H9 (cell line): Measurements from ENCODE around the gene DDX49. TPM values are rescaled to one million over a fixed set of nuclear protein-coding genes. Genes with fewer than 3 reads are reported as not detected.

ENCODE experiments used
- DNase-seq: peaks from one replicate; pipeline ENCODE4 v3.0.0-alpha.2; 2017
- H2AFZ ChIP-seq: one replicate; pipeline ENCODE4 v1.6.1; 2013; ENCODE audit warnings: mild to moderate bottlenecking, low read length, control low read depth, moderate library complexity
- H2AK5ac ChIP-seq: 2 replicates; pipeline ENCODE4 v1.6.1; 2013; ENCODE audit warnings: low read length, control low read depth, mixed read lengths; ENCODE audit not compliant: insufficient read length
- H2BK120ac ChIP-seq: one replicate; pipeline ENCODE4 v1.6.1; 2013; ENCODE audit warnings: low read depth, mild to moderate bottlenecking, low read length, control low read depth, inconsistent platforms; ENCODE audit not compliant: poor library complexity, severe bottlenecking
- H2BK12ac ChIP-seq: 2 replicates; pipeline ENCODE4 v1.6.1; 2013; ENCODE audit warnings: low read length, control low read depth, mixed read lengths, low read depth; ENCODE audit not compliant: insufficient read length
- H2BK15ac ChIP-seq: 2 replicates; pipeline ENCODE4 v1.6.1; 2013; ENCODE audit warnings: low read depth, low read length, control low read depth
- H2BK20ac ChIP-seq: one replicate; pipeline ENCODE4 v1.6.1; 2013; ENCODE audit warnings: low read depth, mild to moderate bottlenecking, low read length, control low read depth, inconsistent platforms; ENCODE audit not compliant: poor library complexity, severe bottlenecking
- H2BK5ac ChIP-seq: 2 replicates; pipeline ENCODE4 v1.6.1; 2013; ENCODE audit warnings: low read length, control low read depth, mixed read lengths; ENCODE audit not compliant: insufficient read length
- H3K14ac ChIP-seq: 2 replicates; pipeline ENCODE4 v1.6.1; 2013; ENCODE audit warnings: low read length, control low read depth; ENCODE audit not compliant: insufficient read depth
- H3K18ac ChIP-seq: 2 replicates; pipeline ENCODE4 v1.6.1; 2013; ENCODE audit warnings: low read depth, mild to moderate bottlenecking, mixed read lengths, low read length, control low read depth; ENCODE audit not compliant: insufficient read length
- H3K23ac ChIP-seq: 2 replicates; pipeline ENCODE4 v1.6.1; 2013; ENCODE audit warnings: low read length, control low read depth, mixed read lengths, low read depth; ENCODE audit not compliant: insufficient read length
- H3K23me2 ChIP-seq: 2 replicates; pipeline ENCODE4 v1.6.1; 2013; ENCODE audit warnings: low read depth, mild to moderate bottlenecking, mixed read lengths, low read length, control low read depth; ENCODE audit not compliant: insufficient read length, poor library complexity, severe bottlenecking
- H3K27ac ChIP-seq: 2 replicates; pipeline ENCODE4 v1.5.1; 2013; ENCODE audit warnings: low read length, control low read depth, mixed read lengths, low read depth; ENCODE audit not compliant: insufficient read length
- H3K27me3 ChIP-seq: 2 replicates; pipeline ENCODE4 v1.6.1; 2013; ENCODE audit warnings: low read length, control low read depth, inconsistent platforms; ENCODE audit not compliant: insufficient read depth
- H3K4ac ChIP-seq: 2 replicates; pipeline ENCODE4 v1.6.1; 2013; ENCODE audit warnings: low read depth, mild to moderate bottlenecking, control low read depth, inconsistent platforms, low read length, moderate library complexity
- H3K4me1 ChIP-seq: 2 replicates; pipeline ENCODE4 v1.6.1; 2013; ENCODE audit warnings: low read length, control low read depth, inconsistent platforms; ENCODE audit not compliant: insufficient read depth
- H3K4me2 ChIP-seq: 2 replicates; pipeline ENCODE4 v1.6.1; 2013; ENCODE audit warnings: low read length, control low read depth, mixed read lengths; ENCODE audit not compliant: insufficient read length, insufficient read depth
- H3K56ac ChIP-seq: 2 replicates; pipeline ENCODE4 v1.6.1; 2013; ENCODE audit warnings: low read depth, mild to moderate bottlenecking, mixed read lengths, low read length, control low read depth; ENCODE audit not compliant: insufficient read length
- H3K79me1 ChIP-seq: 2 replicates; pipeline ENCODE4 v1.6.1; 2013; ENCODE audit warnings: low read depth, mild to moderate bottlenecking, moderate library complexity, low read length, control low read depth, inconsistent platforms; ENCODE audit not compliant: insufficient read depth, poor library complexity, severe bottlenecking
- H3K79me2 ChIP-seq: 2 replicates; pipeline ENCODE4 v1.6.1; 2013; ENCODE audit warnings: low read length, control low read depth, inconsistent platforms; ENCODE audit not compliant: insufficient read depth
- H3K9ac ChIP-seq: 2 replicates; pipeline ENCODE4 v1.6.1; 2013; ENCODE audit warnings: low read length, control low read depth, mixed read lengths; ENCODE audit not compliant: insufficient read length; ENCODE audit errors: extremely low read depth
- H3K9me3 ChIP-seq: one replicate; pipeline ENCODE4 v1.6.1; 2013; ENCODE audit warnings: low read depth, low read length, inconsistent platforms; ENCODE audit not compliant: control insufficient read depth
- H3T11ph ChIP-seq: one replicate; pipeline ENCODE4 v1.6.1; 2013; ENCODE audit warnings: mild to moderate bottlenecking, low read length, control low read depth, inconsistent platforms
- H4K20me1 ChIP-seq: one replicate; pipeline ENCODE4 v1.6.1; 2013; ENCODE audit not compliant: control insufficient read depth, insufficient read length, insufficient read depth
- H4K5ac ChIP-seq: 2 replicates; pipeline ENCODE4 v1.6.1; 2013; ENCODE audit warnings: low read depth, mild to moderate bottlenecking, mixed read lengths, low read length, control low read depth; ENCODE audit not compliant: insufficient read length
- H4K8ac ChIP-seq: replicated peaks from 2 replicates; pipeline ENCODE4 v1.6.1; 2013; ENCODE audit warnings: low read length, control low read depth, mixed read lengths, low read depth; ENCODE audit not compliant: insufficient read length
- H4K91ac ChIP-seq: 2 replicates; pipeline ENCODE4 v1.6.1; 2013; ENCODE audit warnings: low read depth, mild to moderate bottlenecking, moderate library complexity, mixed read lengths, low read length, control low read depth; ENCODE audit not compliant: insufficient read length
- H3K27ac Mint-ChIP-seq, 3 experiments: 2 replicates in 2 of 3; 3 replicates in 1 of 3; pipeline ENCODE4 v1.8.0; 2020 to 2021; ENCODE audit warnings: mixed read lengths in 3 of 3, mild to moderate bottlenecking in 1 of 3, moderate library complexity in 1 of 3
- H3K27me3 Mint-ChIP-seq: 2 replicates; pipeline ENCODE4 v1.8.0; 2021; ENCODE audit warnings: low read depth, mild to moderate bottlenecking, moderate library complexity, mixed read lengths
- H3K36me3 Mint-ChIP-seq, 3 experiments: 2 replicates in 2 of 3; 3 replicates in 1 of 3; pipeline ENCODE4 v1.8.0; 2020 to 2021; ENCODE audit warnings: low read depth in 3 of 3, mixed read lengths in 3 of 3; ENCODE audit not compliant: insufficient read depth in 1 of 3
- H3K4me1 Mint-ChIP-seq, 2 experiments: 2 replicates each; pipeline ENCODE4 v1.8.0; 2020; ENCODE audit warnings: mixed read lengths in 2 of 2
- H3K4me3 Mint-ChIP-seq, 2 experiments: 2 replicates in 1 of 2; 3 replicates in 1 of 2; pipeline ENCODE4 v1.8.0; 2020 to 2021; ENCODE audit warnings: mild to moderate bottlenecking in 2 of 2, mixed read lengths in 2 of 2, moderate library complexity in 1 of 2
- H3K9me3 Mint-ChIP-seq, 2 experiments: 2 replicates in 1 of 2; 3 replicates in 1 of 2; pipeline ENCODE4 v1.8.0; 2020; ENCODE audit warnings: mild to moderate bottlenecking in 2 of 2, mixed read lengths in 2 of 2, moderate library complexity in 1 of 2
- CTCF ChIP-seq: fragments of 200-600 bp; sonication (generic); conservative IDR thresholded peaks from 3 replicates; pipeline ENCODE4 v1.8.0; 2021; ENCODE audit warnings: antibody characterized with exemption, mild to moderate bottlenecking
- WGBS: extraction: QIAGEN DNeasy Blood & Tissue Kit; methylation state at CpG from one replicate; pipeline ENCODE4 v1.1.7; 2013; ENCODE audit warnings: missing lambda C conversion rate, low lambda C conversion rate, mixed read lengths; ENCODE audit not compliant: insufficient read length; ENCODE audit errors: extremely low coverage; 5-methylcytosine and 5-hydroxymethylcytosine counted together
- total RNA-seq: library from RNA; stranded (reverse); gene quantifications from 2 replicates; pipeline ENCODE4 v1.2.1, GENCODE V29; 2021

Gene DDX49
- total RNA-seq, 1 experiment from 2014 or later, result 52.3 TPM

- no peak overlapping the region for H4K91ac ChIP-seq
- DNase-seq, result no peak
- H4K20me1 ChIP-seq, result no peaks in the 10 kb centered on the region
- TF ChIP-seq CTCF, result no peak
- H2BK5ac ChIP-seq, result no peak overlapping the region
- H3K23ac ChIP-seq, result no peak overlapping the region
- H3K4ac ChIP-seq, result no peak overlapping the region
- Mint-ChIP-seq H3K9me3 (no peaks in the 10 kb centered on the region; a peak in 1 of 5 replicates), H3K27ac (no peak overlapping the region), H3K4me3 (no peak overlapping the region), H3K4me1 (0 out of 4 replicates have a peak, but pooled peaks cover 0 to 2% of the 10 kb centered on the region in 2 experiments), H3K27me3 (peaks cover 17% of the 10 kb centered on the region), H3K36me3 (peaks cover 1 to 19% (median 11%) of the 10 kb centered on the region in 3 experiments; a peak in 6 of 7 replicates)
- no peak overlapping the region for H3K56ac ChIP-seq
- no peak overlapping the region for H3K27ac ChIP-seq
- no peaks in the 10 kb centered on the region; the same call in 1 of the 2 replicates for H3K27me3 ChIP-seq
- no peak overlapping the region for H3K4me2 ChIP-seq
- H2BK20ac ChIP-seq, result no peak overlapping the region
- H2BK15ac ChIP-seq, result no peak overlapping the region
- no peak overlapping the region for H3T11ph ChIP-seq
- H3K4me1 ChIP-seq, result no peaks in the 10 kb centered on the region
- no peak overlapping the region for H3K9ac ChIP-seq
- H4K8ac ChIP-seq, result no peak overlapping the region
- no CpG with 5 or more reads among the region's 17 CpGs for WGBS
- no peaks in the 10 kb centered on the region for H3K79me1 ChIP-seq
- H3K23me2 ChIP-seq, result no peaks in the 10 kb centered on the region
- no peak overlapping the region for H4K5ac ChIP-seq
- H2AK5ac ChIP-seq, result no peak overlapping the region
- H3K18ac ChIP-seq, result no peak overlapping the region
- H2BK12ac ChIP-seq, result no peak overlapping the region
- H3K9me3 ChIP-seq, result no peaks in the 10 kb centered on the region
- no peak overlapping the region for H2AFZ ChIP-seq
- no peaks in the 10 kb centered on the region for H3K79me2 ChIP-seq
- no peak overlapping the region for H3K14ac ChIP-seq
- H2BK120ac ChIP-seq, result no peak overlapping the region
Observed at GRCh38 chr19:18900700-18901481, 18.6 kb upstream of the DDX49 start.
